K562 (cell line): Measurements from ENCODE around the gene KMT2E. TPM values are rescaled to one million over a fixed set of nuclear protein-coding genes. Genes with fewer than 3 reads are reported as not detected.

Experiments
- ATAC-seq: fragments of 200-7000 bp; cut with Tn5 transposase; 3 replicates; pipeline ENCODE4 v1.9.1; 2020; ENCODE audit warnings: moderate library complexity
- BruUV-seq: library from RNA; stranded (reverse); fragments of 400-500 nt; replicated peaks from 2 replicates; lab custom pipeline; 2021; lab: Mats Ljungman, UMichigan
- CTCF ChIA-PET: fragments of 300-600 bp; formaldehyde crosslinking; extraction: SDS; loops from one replicate; lab custom pipeline; 2021; ENCODE audit warnings: low intra/inter-chr PET ratio; lab: Yijun Ruan, JAX
- POLR2A ChIA-PET: fragments of 300-600, 350-650 bp; sonication (Branson Sonifier 250); formaldehyde crosslinking; extraction: SDS; loops from one replicate; lab custom pipeline; 2021; ENCODE audit warnings: antibody characterized with exemption, inconsistent platforms; lab: Yijun Ruan, JAX
- DNase-seq, 4 experiments: peaks; one replicate each; pipeline versions ENCODE4 v3.0.0 to v3.0.0-alpha.2; 2011 to 2018; ENCODE audit warnings: low spot score in 3 of 4, mixed read lengths in 3 of 4; ENCODE audit errors: extremely low read depth in 1 of 4
- FAIRE-seq: peaks from 2 replicates; lab custom pipeline; 2011; peaks lifted over from hg19 to GRCh38; lab: Jason Lieb, UNC
- H2AFZ ChIP-seq: 2 replicates; pipeline ENCODE4 v1.6.0; 2011; ENCODE audit warnings: low read depth, low read length, control low read depth, inconsistent platforms
- H3K27ac ChIP-seq: fragments of 200-600 bp; 3 replicates; pipeline ENCODE4 v1.8.0; 2011; ENCODE audit warnings: low read depth, mild to moderate bottlenecking, control low read depth, inconsistent platforms, low read length, moderate library complexity, mixed read lengths; ENCODE audit errors: extremely low read depth
- H3K27me3 ChIP-seq, 2 experiments: fragments of 300-600 bp in 1 of 2; 2 replicates in 1 of 2; 3 replicates in 1 of 2; pipeline versions ENCODE4 v1.6.0 to v1.8.0; 2011; ENCODE audit warnings: inconsistent platforms in 2 of 2, low read length in 2 of 2, mild to moderate bottlenecking in 1 of 2, mixed read lengths in 1 of 2, moderate library complexity in 1 of 2; ENCODE audit not compliant: control insufficient read depth in 2 of 2, insufficient read depth in 2 of 2
- H3K36me3 ChIP-seq: fragments of 300-600 bp; 3 replicates; pipeline ENCODE4 v1.8.0; 2011; ENCODE audit warnings: mild to moderate bottlenecking, low read length, inconsistent platforms; ENCODE audit not compliant: control insufficient read depth, insufficient read depth
- H3K4me1 ChIP-seq, 2 experiments: fragments of 200-600 bp in 1 of 2; replicated peaks in 1 of 2; 2 replicates in 1 of 2; 3 replicates in 1 of 2; pipeline versions ENCODE4 v1.5.1 to v1.8.0; 2011; ENCODE audit warnings: inconsistent platforms in 2 of 2, low read length in 2 of 2, mild to moderate bottlenecking in 1 of 2, mixed read lengths in 1 of 2, moderate library complexity in 1 of 2; ENCODE audit not compliant: control insufficient read depth in 2 of 2, insufficient read depth in 2 of 2
- H3K4me2 ChIP-seq: 2 replicates; pipeline ENCODE4 v1.6.1; 2011; ENCODE audit warnings: low read length, control low read depth, inconsistent platforms, mixed read lengths; ENCODE audit not compliant: insufficient read depth
- H3K4me3 ChIP-seq: fragments of 200-600 bp; sonication (generic), shearing (Covaris generic); 2 replicates; pipeline ENCODE4 v1.5.1; 2016; ENCODE audit warnings: control low read depth, inconsistent platforms
- H3K79me2 ChIP-seq: fragments of 200-600 bp; 3 replicates; pipeline ENCODE4 v1.8.0; 2011; ENCODE audit warnings: low read length, inconsistent platforms; ENCODE audit not compliant: control insufficient read depth, insufficient read depth
- H3K9ac ChIP-seq, 2 experiments: 2 replicates each; pipeline versions ENCODE4 v1.6.0 to v1.6.1; 2011; ENCODE audit warnings: low read depth in 2 of 2, low read length in 2 of 2, control low read depth in 1 of 2, inconsistent platforms in 1 of 2, mild to moderate bottlenecking in 1 of 2, mixed read lengths in 1 of 2; ENCODE audit not compliant: insufficient read depth in 1 of 2
- H3K9me1 ChIP-seq: one replicate; pipeline ENCODE4 v1.6.0; 2011; ENCODE audit warnings: inconsistent platforms, mild to moderate bottlenecking, low read length, moderate library complexity; ENCODE audit not compliant: control insufficient read depth, insufficient read depth
- H3K9me3 ChIP-seq: replicated peaks from 2 replicates; pipeline ENCODE4 v1.5.1; 2011; ENCODE audit warnings: low read depth, low read length, inconsistent platforms; ENCODE audit not compliant: control insufficient read depth, insufficient read depth
- H4K20me1 ChIP-seq: replicated peaks from 2 replicates; pipeline ENCODE4 v1.6.1; 2011; ENCODE audit warnings: low read length, inconsistent platforms, mixed read lengths; ENCODE audit not compliant: control insufficient read depth, insufficient read depth
- CBX3 ChIP-seq, 2 experiments: IDR thresholded peaks; 1 replicate in 1 of 2; 2 replicates in 1 of 2; pipeline ENCODE4 v1.6.1; 2012; ENCODE audit warnings: inconsistent platforms in 2 of 2, low read length in 2 of 2, borderline replicate concordance in 1 of 2, control low read depth in 1 of 2
- E2F3 ChIP-seq: fragments of 250-450 bp; sonication (Bioruptor Pico); IDR thresholded peaks from 2 replicates; pipeline ENCODE4 v1.4.0; 2020; ENCODE audit warnings: mild to moderate bottlenecking
- HNRNPUL1 ChIP-seq: fragments of 200-400 bp; formaldehyde crosslinking; IDR thresholded peaks from 2 replicates; pipeline ENCODE4 v1.6.1; 2017; ENCODE audit warnings: low read length
- PHTF2 ChIP-seq: fragments of 250-450 bp; sonication (Bioruptor Pico); IDR thresholded peaks from 2 replicates; pipeline ENCODE4 v1.5.0; 2021; ENCODE audit warnings: mild to moderate bottlenecking
- POLR2A ChIP-seq: fragments of 450-650 bp; conservative IDR thresholded peaks from 2 replicates; pipeline ENCODE4 v1.6.1; 2016
- PTTG1 ChIP-seq: fragments of 450-650 bp; IDR thresholded peaks from 2 replicates; pipeline ENCODE4 v1.6.1; 2016; ENCODE audit warnings: low read depth, mild to moderate bottlenecking, missing genetic modification characterization, missing compliant biosample characterization
- SMAD2 ChIP-seq: fragments of 150-350 bp; IDR thresholded peaks from 2 replicates; pipeline ENCODE4 v1.6.1; 2014; ENCODE audit warnings: low read depth, mild to moderate bottlenecking, low read length
- ZFX ChIP-seq: sonication (generic); formaldehyde crosslinking; IDR thresholded peaks from 2 replicates; pipeline ENCODE4 v1.8.0; 2022; ENCODE audit warnings: mild to moderate bottlenecking, missing genetic modification reagents, moderate library complexity
- ZNF384 ChIP-seq: IDR thresholded peaks from 2 replicates; pipeline ENCODE4 v1.6.1; 2012; ENCODE audit warnings: low read depth, low read length, improper control_type of control experiment
- ZNF668 ChIP-seq: fragments of 250-450 bp; sonication (Bioruptor Pico); IDR thresholded peaks from 2 replicates; pipeline ENCODE4 v1.8.0; 2022; ENCODE audit warnings: mild to moderate bottlenecking, inconsistent platforms
- ZNF766 ChIP-seq: fragments of 200-800 bp; sonication (Bioruptor generic); conservative IDR thresholded peaks from 2 replicates; pipeline ENCODE4 v1.6.1; 2016; ENCODE audit warnings: missing genetic modification characterization, missing compliant biosample characterization
- WGBS: fragments of 100-300 bp; shearing (Covaris generic); methylation state at CpG from one replicate; pipeline ENCODE4 v1.1.6; 2016; ENCODE audit warnings: low coverage, mixed read lengths; ENCODE audit not compliant: insufficient coverage; ENCODE audit errors: missing lambda C conversion rate; 5-methylcytosine and 5-hydroxymethylcytosine counted together
- in situ Hi-C: fragments of 300-500 bp; cut with MboI; formaldehyde crosslinking; loops from 4 replicates; pipeline ENCODE4 v1.15.0; 2018; ENCODE audit warnings: inconsistent platforms, mixed read lengths
- intact Hi-C: fragments of 100-400 bp; cut with micrococcal nuclease; formaldehyde crosslinking; loops from 2 replicates; pipeline ENCODE4 v1.14.2; 2022
- polyA plus RNA-seq, 8 experiments: library from polyadenylated mRNA; depleted of rRNA in 4 of 8; stranded (reverse) in 5 of 8; unstranded in 3 of 8; fragments of >200 nt; fragmentation: Nextera tagmentation in 2 of 8; fragmentation: Illumina TruSeq in 1 of 8; extraction: Ambion mirVana in 2 of 8; extraction: Trizol in 1 of 8; gene quantifications; 2 replicates each; pipeline versions ENCODE4 v1.2.1 to v1.2.3, GENCODE V29; 2011 to 2014; ENCODE audit warnings: inconsistent platforms in 1 of 8, missing spikeins in 1 of 8
- total RNA-seq, 7 experiments: library from RNA; depleted of rRNA in 6 of 7; stranded (reverse); fragments of >200 nt in 6 of 7; fragmentation: Illumina TruSeq in 2 of 7; extraction: Trizol in 2 of 7; gene quantifications; 2 replicates each; pipeline versions ENCODE4 v1.2.1 to v1.2.3, GENCODE V29; 2011 to 2021; ENCODE audit warnings: low replicate concordance in 1 of 7
- TF ChIP-seq, protein P1 (sequence below): fragments of 450-650 bp; conservative IDR thresholded peaks from 2 replicates; pipeline ENCODE4 v1.6.1; 2016; ENCODE audit warnings: missing genetic modification characterization, low read depth, mild to moderate bottlenecking, missing compliant biosample characterization, moderate library complexity
- TF ChIP-seq, protein P2 (sequence below): fragments of 450-650 bp; IDR thresholded peaks from 2 replicates; pipeline ENCODE4 v1.6.1; 2016; ENCODE audit warnings: antibody characterized with exemption

KMT2E gene
- total and polyA plus RNA-seq, 9 of the 15 experiments (the other 6 are each of a cell fraction or from before 2014, with no cell fraction given), result 8.9 to 55.3 (median 38.1) TPM

DNA sequence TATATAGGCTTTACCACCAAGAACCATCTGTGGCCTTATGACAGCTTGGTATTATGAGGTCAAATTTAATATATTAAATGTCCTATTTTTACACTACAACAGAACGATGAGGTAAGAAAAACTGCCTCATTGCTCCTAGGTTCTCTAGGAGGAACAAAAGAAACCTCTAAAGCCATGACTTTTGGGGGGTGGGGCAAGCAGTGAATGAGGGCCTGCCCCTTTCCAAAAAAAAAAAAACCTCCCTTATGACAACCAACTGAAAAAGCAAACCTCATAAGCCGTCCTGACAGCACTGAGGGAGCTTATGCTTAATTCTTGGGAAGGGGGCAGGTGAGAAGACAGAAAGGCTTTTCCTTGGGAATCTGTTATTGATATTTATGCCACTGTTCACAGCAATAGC lies 116.6 kb downstream of the KMT2E start:
- CTCF ChIA-PET, result no interaction called here
- peak overlapping the region; percentile 76 for H3K27ac ChIP-seq
- peaks cover 39% of the 10 kb centered on the region for H3K36me3 ChIP-seq
- H3K4me1 ChIP-seq, result peaks cover 13 to 22% of the 10 kb centered on the region in 2 experiments
- WGBS, result 55% methylated on average over 2 of the region's 2 CpGs
- ATAC-seq (peak; percentile 38), FAIRE-seq (no peak), DNase-seq (peak in 2 of 4 experiments; percentile 46 to 48)
- H3K4me3 ChIP-seq, result no peak overlapping the region
- TF ChIP-seq, protein P1, sequence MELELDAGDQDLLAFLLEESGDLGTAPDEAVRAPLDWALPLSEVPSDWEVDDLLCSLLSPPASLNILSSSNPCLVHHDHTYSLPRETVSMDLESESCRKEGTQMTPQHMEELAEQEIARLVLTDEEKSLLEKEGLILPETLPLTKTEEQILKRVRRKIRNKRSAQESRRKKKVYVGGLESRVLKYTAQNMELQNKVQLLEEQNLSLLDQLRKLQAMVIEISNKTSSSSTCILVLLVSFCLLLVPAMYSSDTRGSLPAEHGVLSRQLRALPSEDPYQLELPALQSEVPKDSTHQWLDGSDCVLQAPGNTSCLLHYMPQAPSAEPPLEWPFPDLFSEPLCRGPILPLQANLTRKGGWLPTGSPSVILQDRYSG (tag), result 0 out of 2 replicates have a peak, but pooled peaks have one; percentile 12
- TF ChIP-seq ZNF384 (peak; percentile 91), E2F3 (CRISPR knock-in tag) (0 out of 2 replicates have a peak, but pooled peaks have one; percentile 17), ZNF668 (CRISPR knock-in tag) (no peak), PTTG1 (tag) (no peak), ZNF766 (CRISPR knock-in tag) (peak; percentile 100), SMAD2 (no peak), PHTF2 (no peak), CBX3 (IDR thresholded peaks at IDR 0.05; ENCODE audit: borderline replicate concordance in 1 of 2, low read length in 2 of 2) (0 out of 3 replicates have a peak, but pooled peaks of 1 of the 2 experiments have one; percentile 4), HNRNPUL1 (0 out of 2 replicates have a peak, but pooled peaks have one; percentile 49), POLR2A (0 out of 2 replicates have a peak, but pooled peaks have one; percentile 12), ZFX (CRISPR knock-in tag) (no peak)
- TF ChIP-seq, protein P2, sequence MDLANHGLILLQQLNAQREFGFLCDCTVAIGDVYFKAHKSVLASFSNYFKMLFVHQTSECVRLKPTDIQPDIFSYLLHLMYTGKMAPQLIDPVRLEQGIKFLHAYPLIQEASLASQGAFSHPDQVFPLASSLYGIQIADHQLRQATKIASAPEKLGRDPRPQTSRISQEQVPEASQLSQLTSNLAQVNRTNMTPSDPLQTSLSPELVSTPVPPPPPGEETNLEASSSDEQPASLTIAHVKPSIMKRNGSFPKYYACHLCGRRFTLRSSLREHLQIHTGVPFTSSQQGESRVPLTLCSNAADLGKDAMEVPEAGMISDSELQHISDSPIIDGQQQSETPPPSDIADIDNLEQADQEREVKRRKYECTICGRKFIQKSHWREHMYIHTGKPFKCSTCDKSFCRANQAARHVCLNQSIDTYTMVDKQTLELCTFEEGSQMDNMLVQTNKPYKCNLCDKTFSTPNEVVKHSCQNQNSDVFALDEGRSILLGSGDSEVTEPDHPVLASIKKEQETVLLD, result 0 out of 2 replicates have a peak, but pooled peaks have one; percentile 3
- H3K27me3 ChIP-seq, result no peaks in the 10 kb centered on the region
- H3K9me3 ChIP-seq, result peaks cover 5% of the 10 kb centered on the region; the same call in 1 of the 2 replicates
- no TSS peak for BruUV-seq
- POLR2A ChIA-PET, result interaction anchor here (0.7 to 3.9 kb wide), 7 partner anchors 8 to 175 kb away, joined by 3 to 18 read pairs (median 4); no protein-coding TSS in a partner anchor
- peak overlapping the region in 1 of 2 experiments; percentile 44; a peak in 2 of 4 replicates for H3K9ac ChIP-seq
- H3K9me1 ChIP-seq, result no peaks in the 10 kb centered on the region
- peak overlapping the region; percentile 87 for H2AFZ ChIP-seq
- H4K20me1 ChIP-seq, result no peaks in the 10 kb centered on the region
- intact Hi-C loops (loop anchor here (5.0 to 10.0 kb wide), 2 partner anchors 146 to 208 kb away; no protein-coding TSS in a partner anchor), in situ Hi-C loops (no loop called here)
- peaks cover 13% of the 10 kb centered on the region; the same call in 1 of the 3 replicates for H3K79me2 ChIP-seq
- H3K4me2 ChIP-seq, result peak overlapping the region; percentile 55
